ENCODE results near the gene ZNF280B. TPM values are rescaled to one million over a fixed set of nuclear protein-coding genes. Genes with fewer than 3 reads are reported as not detected.

The ZNF280B gene
- total and polyA plus RNA-seq, 2 of the 13 experiments (the other 11 are each of a cell fraction or from before 2014, with no cell fraction given): 3.7 to 3.9 TPM

DNA sequence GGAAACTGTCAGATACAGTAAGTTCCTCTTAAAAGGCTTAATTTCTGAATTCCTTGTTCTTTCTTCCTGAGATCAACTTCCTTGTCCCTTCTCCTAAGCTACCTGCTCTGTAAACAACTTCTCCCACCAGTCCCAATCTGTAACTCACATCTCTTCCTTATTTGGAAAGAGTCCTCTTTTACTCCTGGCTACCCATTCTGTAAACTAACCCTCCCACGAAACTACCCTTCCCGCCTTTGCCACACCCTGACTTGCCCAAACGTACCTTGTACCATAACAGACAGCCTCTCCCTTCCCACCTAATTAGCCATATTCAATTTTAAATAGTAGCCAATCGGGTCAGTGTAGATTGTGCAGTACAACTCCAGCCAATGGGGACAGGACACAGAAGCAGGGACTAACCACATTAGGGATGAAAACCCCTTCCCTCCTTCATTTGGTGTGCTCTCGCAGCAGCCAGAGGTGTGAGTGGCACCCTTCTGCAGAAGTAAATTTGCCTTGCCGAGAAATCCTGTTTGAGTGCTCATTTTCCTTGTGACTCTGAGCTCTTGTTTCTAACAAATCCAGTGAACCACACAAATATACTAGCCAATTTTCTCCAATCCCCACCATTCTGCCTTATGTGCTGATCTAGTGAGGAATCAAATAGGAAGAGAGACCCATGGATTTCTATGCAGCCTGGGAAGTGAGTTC is 49.5 kb downstream of the ZNF280B start:
- Histone ChIP-seq H3K27ac (ENCODE audit: extremely low read length, insufficient read depth, low read length) (no peak overlapping the region), H3K9me3 (ENCODE audit: low read length) (peaks cover 13% of the 10 kb centered on the region), H3K9ac (ENCODE audit: insufficient read depth, low read depth, low read length) (no peak overlapping the region), H3K36me3 (replicated peaks in 1 of 2; ENCODE audit: control insufficient read depth in 1 of 2, insufficient read depth in 2 of 2, low read length in 2 of 2) (no peaks in the 10 kb centered on the region), H3K4me3 (replicated peaks in 1 of 3; ENCODE audit: insufficient read depth in 1 of 3, low read depth in 2 of 3, low read length in 3 of 3) (no peak overlapping the region), H3K4me2 (ENCODE audit: low read depth, low read length) (no peak overlapping the region), H4K20me1 (ENCODE audit: insufficient read depth, low read length) (no peaks in the 10 kb centered on the region), H3K27me3 (ENCODE audit: control insufficient read depth in 1 of 2, insufficient read depth in 2 of 2, low read length in 2 of 2) (no peaks in the 10 kb centered on the region; a peak in 1 of 5 replicates), H3K79me2 (ENCODE audit: insufficient read depth, low read length) (no peaks in the 10 kb centered on the region), H3K4me1 (ENCODE audit: insufficient read depth, low read length) (no peaks in the 10 kb centered on the region), H2AFZ (ENCODE audit: low read length) (no peak overlapping the region)
- no TSS peak for BruUV-seq (replicated peaks)
- TF ChIP-seq RBAK (CRISPR knock-in tag; IDR thresholded peaks at IDR 0.05) (no peak), SOX6 (IDR thresholded peaks at IDR 0.05) (no peak), SOX6 (CRISPR knock-in tag; IDR thresholded peaks at IDR 0.05) (no peak), HDAC6 (IDR thresholded peaks at IDR 0.05; ENCODE audit: low read depth, low read length) (no peak)
- TF ChIP-seq, protein P1, sequence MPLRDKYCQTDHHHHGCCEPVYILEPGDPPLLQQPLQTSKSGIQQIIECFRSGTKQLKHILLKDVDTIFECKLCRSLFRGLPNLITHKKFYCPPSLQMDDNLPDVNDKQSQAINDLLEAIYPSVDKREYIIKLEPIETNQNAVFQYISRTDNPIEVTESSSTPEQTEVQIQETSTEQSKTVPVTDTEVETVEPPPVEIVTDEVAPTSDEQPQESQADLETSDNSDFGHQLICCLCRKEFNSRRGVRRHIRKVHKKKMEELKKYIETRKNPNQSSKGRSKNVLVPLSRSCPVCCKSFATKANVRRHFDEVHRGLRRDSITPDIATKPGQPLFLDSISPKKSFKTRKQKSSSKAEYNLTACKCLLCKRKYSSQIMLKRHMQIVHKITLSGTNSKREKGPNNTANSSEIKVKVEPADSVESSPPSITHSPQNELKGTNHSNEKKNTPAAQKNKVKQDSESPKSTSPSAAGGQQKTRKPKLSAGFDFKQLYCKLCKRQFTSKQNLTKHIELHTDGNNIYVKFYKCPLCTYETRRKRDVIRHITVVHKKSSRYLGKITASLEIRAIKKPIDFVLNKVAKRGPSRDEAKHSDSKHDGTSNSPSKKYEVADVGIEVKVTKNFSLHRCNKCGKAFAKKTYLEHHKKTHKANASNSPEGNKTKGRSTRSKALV (CRISPR knock-in tag; IDR thresholded peaks at IDR 0.05): no peak
- TF ChIP-seq, protein P2, sequence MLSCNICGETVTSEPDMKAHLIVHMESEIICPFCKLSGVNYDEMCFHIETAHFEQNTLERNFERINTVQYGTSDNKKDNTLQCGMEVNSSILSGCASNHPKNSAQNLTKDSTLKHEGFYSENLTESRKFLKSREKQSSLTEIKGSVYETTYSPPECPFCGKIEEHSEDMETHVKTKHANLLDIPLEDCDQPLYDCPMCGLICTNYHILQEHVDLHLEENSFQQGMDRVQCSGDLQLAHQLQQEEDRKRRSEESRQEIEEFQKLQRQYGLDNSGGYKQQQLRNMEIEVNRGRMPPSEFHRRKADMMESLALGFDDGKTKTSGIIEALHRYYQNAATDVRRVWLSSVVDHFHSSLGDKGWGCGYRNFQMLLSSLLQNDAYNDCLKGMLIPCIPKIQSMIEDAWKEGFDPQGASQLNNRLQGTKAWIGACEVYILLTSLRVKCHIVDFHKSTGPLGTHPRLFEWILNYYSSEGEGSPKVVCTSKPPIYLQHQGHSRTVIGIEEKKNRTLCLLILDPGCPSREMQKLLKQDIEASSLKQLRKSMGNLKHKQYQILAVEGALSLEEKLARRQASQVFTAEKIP (CRISPR knock-in tag; IDR thresholded peaks at IDR 0.05; ENCODE audit: borderline replicate concordance): no peak
- no peak for DNase-seq (ENCODE audit: low spot score)
- in situ Hi-C loops (cut with HindIII; ENCODE audit: extremely low pct_ligation_motif_present, low pct_unique_long_range_greater_than_20kb) (no loop called here), intact Hi-C loops (cut with micrococcal nuclease; ENCODE audit: unreplicated experiment) (no loop called here)
- POLR2A ChIA-PET: no interaction called here
- no peak for FAIRE-seq
- 4% methylated on average over 6 of the region's 6 CpGs for WGBS (ENCODE audit: low lambda C conversion rate)
- CTCF ChIA-PET (ENCODE audit: low intra/inter-chr PET ratio, low total read pairs): no interaction called here
- no peak for ATAC-seq

Data from HepG2 (cell line).